Brain microvascular endothelial cell (primary cell): ENCODE results near the gene ZXDC.

Experiments used
- DNase-seq: peaks from one replicate; pipeline ENCODE4 v3.0.0-alpha.2; 2020
- H3K27ac ChIP-seq: fragments of 250-450 bp; sonication (Bioruptor Pico); 2 replicates; pipeline ENCODE4 v1.5.1; 2020; ENCODE audit warnings: mild to moderate bottlenecking, moderate library complexity
- H3K27me3 ChIP-seq: fragments of 250-450 bp; sonication (Bioruptor Pico); replicated peaks from 2 replicates; pipeline ENCODE4 v1.5.1; 2020; ENCODE audit warnings: mild to moderate bottlenecking
- H3K36me3 ChIP-seq: fragments of 250-450 bp; sonication (Bioruptor Pico); replicated peaks from 2 replicates; pipeline ENCODE4 v1.5.1; 2020; ENCODE audit warnings: mild to moderate bottlenecking
- H3K4me3 ChIP-seq: 2 replicates; pipeline ENCODE4 v1.5.1; 2011; ENCODE audit warnings: low read depth, mild to moderate bottlenecking, control low read depth, low read length, moderate library complexity
- in situ Hi-C: cut with HindIII; loops from 2 replicates; pipeline ENCODE4 v1.10.0; 2017; ENCODE audit warnings: low sequenced_read_pairs, low pct_ligation_motif_present
- TF ChIP-seq, protein P1 (sequence below): IDR thresholded peaks from 2 replicates; pipeline ENCODE4 v1.5.1; 2011; ENCODE audit warnings: low read depth, mild to moderate bottlenecking, moderate library complexity, low read length, control low read depth, inconsistent platforms; ENCODE audit errors: missing control alignments

Gene ZXDC

DNA sequence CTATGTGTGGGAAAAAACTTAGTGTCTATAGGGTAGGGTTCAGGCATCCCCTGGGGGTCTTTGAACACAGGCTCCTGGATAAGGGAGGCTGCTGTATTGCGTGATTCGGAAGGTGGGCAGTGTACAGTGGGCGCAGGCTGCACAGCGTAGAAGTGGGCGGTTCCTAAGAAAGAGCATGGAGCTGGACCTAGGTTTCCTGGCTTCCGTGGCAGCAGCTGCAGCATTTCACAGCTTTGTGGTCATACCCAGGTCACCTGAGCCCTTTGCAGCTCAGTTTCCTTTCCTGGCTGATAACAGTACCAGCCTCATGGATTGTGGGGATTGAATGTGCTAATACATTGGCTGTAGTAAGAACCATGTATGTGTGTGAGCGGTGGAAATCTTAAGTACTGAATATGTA is 58.7 kb downstream of the ZXDC start:
- TF ChIP-seq, protein P1, sequence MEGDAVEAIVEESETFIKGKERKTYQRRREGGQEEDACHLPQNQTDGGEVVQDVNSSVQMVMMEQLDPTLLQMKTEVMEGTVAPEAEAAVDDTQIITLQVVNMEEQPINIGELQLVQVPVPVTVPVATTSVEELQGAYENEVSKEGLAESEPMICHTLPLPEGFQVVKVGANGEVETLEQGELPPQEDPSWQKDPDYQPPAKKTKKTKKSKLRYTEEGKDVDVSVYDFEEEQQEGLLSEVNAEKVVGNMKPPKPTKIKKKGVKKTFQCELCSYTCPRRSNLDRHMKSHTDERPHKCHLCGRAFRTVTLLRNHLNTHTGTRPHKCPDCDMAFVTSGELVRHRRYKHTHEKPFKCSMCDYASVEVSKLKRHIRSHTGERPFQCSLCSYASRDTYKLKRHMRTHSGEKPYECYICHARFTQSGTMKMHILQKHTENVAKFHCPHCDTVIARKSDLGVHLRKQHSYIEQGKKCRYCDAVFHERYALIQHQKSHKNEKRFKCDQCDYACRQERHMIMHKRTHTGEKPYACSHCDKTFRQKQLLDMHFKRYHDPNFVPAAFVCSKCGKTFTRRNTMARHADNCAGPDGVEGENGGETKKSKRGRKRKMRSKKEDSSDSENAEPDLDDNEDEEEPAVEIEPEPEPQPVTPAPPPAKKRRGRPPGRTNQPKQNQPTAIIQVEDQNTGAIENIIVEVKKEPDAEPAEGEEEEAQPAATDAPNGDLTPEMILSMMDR: no peak
- DNase-seq: no peak
- no peak overlapping the region for H3K27ac ChIP-seq
- peaks cover 8% of the 10 kb centered on the region for H3K27me3 ChIP-seq
- H3K36me3 ChIP-seq: no peaks in the 10 kb centered on the region
- in situ Hi-C loops: no loop called here
- H3K4me3 ChIP-seq: no peak overlapping the region

DNA sequence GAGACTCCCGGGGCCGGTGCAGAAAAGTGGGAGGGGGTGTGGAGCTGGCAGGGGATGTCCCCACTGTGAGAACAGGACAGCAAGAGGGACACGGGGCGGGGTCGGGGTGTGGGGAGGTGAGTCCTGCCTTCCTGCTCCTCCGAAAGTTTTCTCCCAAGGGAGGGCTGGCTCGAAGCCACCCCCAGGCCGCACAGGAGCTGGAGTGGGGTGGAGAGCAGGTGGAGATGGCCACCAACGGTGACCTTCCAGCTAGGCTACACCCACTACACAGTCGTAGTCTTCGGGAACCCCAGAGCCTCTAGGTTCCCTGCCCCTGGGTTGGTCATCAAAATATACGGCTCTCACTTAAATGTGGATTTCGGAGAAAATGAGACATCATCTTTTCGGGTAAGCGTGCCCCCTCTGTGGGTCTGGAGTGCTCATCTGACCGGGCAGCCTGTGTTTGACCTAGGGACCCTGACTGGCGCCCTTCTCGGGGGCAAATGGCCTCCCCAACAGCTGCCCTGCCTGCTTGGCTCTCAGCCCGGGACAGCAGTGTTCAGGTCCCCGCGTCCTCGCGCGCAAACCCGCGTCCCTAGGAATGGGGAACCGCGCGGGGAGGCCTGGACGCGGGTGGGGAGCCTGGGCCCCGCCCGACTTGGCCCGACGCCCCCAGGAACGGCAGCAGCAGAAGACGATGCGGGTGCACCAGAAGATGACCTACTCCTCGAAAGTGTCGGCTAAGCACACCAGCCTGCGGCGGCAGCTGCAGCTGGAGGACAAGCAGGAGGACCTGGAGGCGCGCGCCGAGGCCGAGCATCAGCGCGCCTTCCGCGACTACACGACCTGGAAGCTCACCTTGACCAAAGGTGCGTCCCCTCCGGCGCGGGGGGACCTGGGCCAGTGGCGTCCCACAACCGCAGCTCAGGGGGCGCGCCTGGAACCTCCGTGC is 59.8 kb downstream of the ZXDC start:
- no peak for DNase-seq
- no peak overlapping the region for H3K4me3 ChIP-seq
- TF ChIP-seq, protein P1: no peak
- in situ Hi-C loops: no loop called here
- no peaks in the 10 kb centered on the region for H3K36me3 ChIP-seq
- H3K27me3 ChIP-seq: peaks cover 8% of the 10 kb centered on the region
- H3K27ac ChIP-seq: no peak overlapping the region

- H3K4me3 ChIP-seq: no peak overlapping the region
- no peak overlapping the region for H3K27ac ChIP-seq
- TF ChIP-seq, protein P1: no peak
- H3K27me3 ChIP-seq: peaks cover 8% of the 10 kb centered on the region
- no peaks in the 10 kb centered on the region for H3K36me3 ChIP-seq
- no peak for DNase-seq
- in situ Hi-C loops: no loop called here
Observed at GRCh38 chr3:126414961-126415660, 60.6 kb downstream of the ZXDC start.

- no peak for DNase-seq
- H3K27me3 ChIP-seq: peaks cover 8% of the 10 kb centered on the region
- H3K36me3 ChIP-seq: no peaks in the 10 kb centered on the region
- TF ChIP-seq, protein P1: no peak
- in situ Hi-C loops: no loop called here
- H3K27ac ChIP-seq: no peak overlapping the region
- no peak overlapping the region for H3K4me3 ChIP-seq
Observed at GRCh38 chr3:126414406-126414805, 61.3 kb downstream of the ZXDC start.

DNA sequence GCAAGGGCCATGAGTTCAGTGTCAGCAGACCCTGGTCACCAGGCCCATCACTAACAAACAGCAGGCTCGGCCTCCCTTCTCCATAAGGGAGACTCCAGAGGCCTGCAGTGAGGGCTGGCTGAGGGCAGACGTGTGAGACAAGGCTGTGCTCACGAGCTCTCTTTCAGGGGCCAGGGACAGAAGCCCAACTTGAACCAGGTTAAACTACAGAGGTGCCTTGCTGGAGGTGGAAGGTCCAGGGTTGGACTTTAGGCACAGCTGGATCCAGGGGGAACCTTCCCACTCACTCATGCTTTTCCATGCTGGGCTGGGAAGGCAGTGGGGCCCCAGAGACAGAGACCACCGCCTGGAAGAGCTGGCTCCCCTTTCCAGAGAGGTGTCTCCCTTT is 62.0 kb downstream of the ZXDC start:
- Histone ChIP-seq H3K27me3 (peaks cover 8% of the 10 kb centered on the region), H3K36me3 (no peaks in the 10 kb centered on the region), H3K4me3 (no peak overlapping the region), H3K27ac (no peak overlapping the region)
- DNase-seq: no peak
- TF ChIP-seq, protein P1: no peak
- in situ Hi-C loops: no loop called here
